Measurements from ENCODE around the gene PRKAR1A.
A peak's percentile ranks its signal among the peaks of the same experiment; 100 is the strongest.

Gene PRKAR1A

GRCh38 chr17:68507576-68507975 is 4.7 kb upstream of the PRKAR1A start:
- TF ChIP-seq MAX (IDR thresholded peaks at IDR 0.05; ENCODE audit: low read depth, low read length), result no peak
- no peak for TF ChIP-seq POLR2A (IDR thresholded peaks at IDR 0.05; ENCODE audit: extremely low read depth, insufficient read length)
- TF ChIP-seq CTCF (IDR thresholded peaks at IDR 0.05; ENCODE audit: low read depth, low read length), result no peak
- no peak for TF ChIP-seq MYC (IDR thresholded peaks at IDR 0.05; ENCODE audit: low read depth, low read length)
- no peak overlapping the region for H3K4me3 ChIP-seq (ENCODE audit: low read depth, low read length)
- no peak for DNase-seq (ENCODE audit: low read depth)

GRCh38 chr17:68509141-68510057 is 2.8 kb upstream of the PRKAR1A start:
- peak; percentile 75 for DNase-seq (ENCODE audit: low read depth)
- TF ChIP-seq MYC (IDR thresholded peaks at IDR 0.05; ENCODE audit: low read depth, low read length), result 0 out of 2 replicates have a peak, but pooled peaks have one; percentile 11
- TF ChIP-seq POLR2A (IDR thresholded peaks at IDR 0.05; ENCODE audit: extremely low read depth, insufficient read length), result no peak
- no peak for TF ChIP-seq CTCF (IDR thresholded peaks at IDR 0.05; ENCODE audit: low read depth, low read length)
- no peak overlapping the region for H3K4me3 ChIP-seq (ENCODE audit: low read depth, low read length)

GRCh38 chr17:68511254-68511670 is 968 bp upstream of the PRKAR1A start:
- TF ChIP-seq POLR2A (IDR thresholded peaks at IDR 0.05; ENCODE audit: extremely low read depth, insufficient read length) (no peak), MYC (IDR thresholded peaks at IDR 0.05; ENCODE audit: low read depth, low read length) (no peak), MAX (IDR thresholded peaks at IDR 0.05; ENCODE audit: low read depth, low read length) (no peak), CTCF (IDR thresholded peaks at IDR 0.05; ENCODE audit: low read depth, low read length) (no peak)
- no peak for DNase-seq (ENCODE audit: low read depth)
- peak overlapping the region; percentile 42 for H3K4me3 ChIP-seq (ENCODE audit: low read depth, low read length)

GRCh38 chr17:68511671-68512246 is 471 bp upstream of the PRKAR1A start:
- peak; percentile 54 for DNase-seq (ENCODE audit: low read depth)
- TF ChIP-seq MAX (IDR thresholded peaks at IDR 0.05; ENCODE audit: low read depth, low read length) (peak; percentile 84), MYC (IDR thresholded peaks at IDR 0.05; ENCODE audit: low read depth, low read length) (no peak)
- peak overlapping the region; percentile 92 for H3K4me3 ChIP-seq (ENCODE audit: low read depth, low read length)

- DNase-seq (ENCODE audit: low read depth), result peak; percentile 59
- TF ChIP-seq CTCF (IDR thresholded peaks at IDR 0.05; ENCODE audit: low read depth, low read length) (no peak), POLR2A (IDR thresholded peaks at IDR 0.05; ENCODE audit: extremely low read depth, insufficient read length) (no peak), MAX (IDR thresholded peaks at IDR 0.05; ENCODE audit: low read depth, low read length) (no peak), MYC (IDR thresholded peaks at IDR 0.05; ENCODE audit: low read depth, low read length) (no peak)
- H3K4me3 ChIP-seq (ENCODE audit: low read depth, low read length), result peak overlapping the region; percentile 92
These were observed 787 bp downstream of the PRKAR1A start for GRCh38 chr17:68512960-68513474.

- DNase-seq (ENCODE audit: low read depth), result no peak
- peak overlapping the region; percentile 92 for H3K4me3 ChIP-seq (ENCODE audit: low read depth, low read length)
- no peak for TF ChIP-seq CTCF (IDR thresholded peaks at IDR 0.05; ENCODE audit: low read depth, low read length)
- TF ChIP-seq MYC (IDR thresholded peaks at IDR 0.05; ENCODE audit: low read depth, low read length), result no peak
- TF ChIP-seq POLR2A (IDR thresholded peaks at IDR 0.05; ENCODE audit: extremely low read depth, insufficient read length), result no peak
- no peak for TF ChIP-seq MAX (IDR thresholded peaks at IDR 0.05; ENCODE audit: low read depth, low read length)
These were observed 1.7 kb downstream of the PRKAR1A start for GRCh38 chr17:68513932-68514331.
